NOMO-1 treated with DMSO at 0.1 percent for 48 hours (cell line): ENCODE results near the gene BRME1.

Source experiments
- DNase-seq: peaks from one replicate; lab custom pipeline; 2025; ENCODE audit not compliant: unreplicated experiment; lab: John Stamatoyannopoulos, UW

Gene BRME1

GRCh38 chr19:13888281-13888680 lies 17.6 kb downstream of the BRME1 start:
- no peak for DNase-seq

- no peak for DNase-seq
These were observed 18.4 kb downstream of the BRME1 start for GRCh38 chr19:13887517-13887916.

DNA sequence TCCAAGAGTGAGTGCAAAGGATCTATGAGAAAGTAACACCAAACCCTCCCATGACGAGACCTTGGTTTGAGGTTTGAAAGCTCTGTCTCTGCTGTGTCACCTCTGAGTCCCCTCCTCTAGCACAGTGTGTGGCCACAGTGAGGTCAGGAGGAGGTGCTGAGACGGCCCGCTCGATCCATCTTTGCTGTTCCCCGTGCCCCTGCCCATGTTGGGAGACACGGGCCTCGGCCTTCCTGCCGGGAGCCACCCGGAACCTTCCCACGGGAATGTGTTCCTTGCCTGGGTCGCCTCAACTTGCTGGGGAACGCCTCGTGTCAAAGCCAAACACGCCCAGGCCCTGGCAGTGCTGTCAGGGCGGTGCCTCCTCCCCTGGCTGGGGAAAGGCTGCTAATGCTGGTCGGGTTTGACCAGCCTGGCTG lies 18.9 kb downstream of the BRME1 start:
- DNase-seq: no peak

DNA sequence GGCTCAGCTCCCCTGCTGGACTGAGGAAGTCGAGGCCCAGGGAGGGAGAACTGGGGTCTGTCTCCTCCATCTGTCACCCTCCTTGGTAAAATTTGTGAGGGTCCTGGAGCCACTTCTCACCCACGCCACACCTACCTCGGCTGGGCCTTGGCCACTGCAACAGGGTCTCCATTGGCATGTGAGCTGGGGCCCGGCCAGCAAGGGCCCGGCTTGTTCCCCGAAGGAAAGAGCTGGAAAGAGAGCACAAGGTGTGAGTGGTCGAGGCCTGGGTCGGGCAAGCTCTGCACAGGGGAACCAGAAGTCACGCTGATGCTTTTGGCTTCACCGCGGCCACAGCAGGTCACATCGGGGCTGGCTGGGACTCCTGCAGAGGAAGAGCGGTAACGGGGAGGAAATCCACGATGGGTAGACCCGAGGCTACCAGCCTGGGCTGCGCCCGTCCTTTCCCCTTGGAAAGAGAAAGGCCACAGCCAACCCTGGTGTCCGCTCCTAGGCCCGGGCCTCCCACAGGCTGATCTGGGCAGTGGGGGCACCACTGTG lies 20.0 kb downstream of the BRME1 start:
- DNase-seq: no peak

DNA sequence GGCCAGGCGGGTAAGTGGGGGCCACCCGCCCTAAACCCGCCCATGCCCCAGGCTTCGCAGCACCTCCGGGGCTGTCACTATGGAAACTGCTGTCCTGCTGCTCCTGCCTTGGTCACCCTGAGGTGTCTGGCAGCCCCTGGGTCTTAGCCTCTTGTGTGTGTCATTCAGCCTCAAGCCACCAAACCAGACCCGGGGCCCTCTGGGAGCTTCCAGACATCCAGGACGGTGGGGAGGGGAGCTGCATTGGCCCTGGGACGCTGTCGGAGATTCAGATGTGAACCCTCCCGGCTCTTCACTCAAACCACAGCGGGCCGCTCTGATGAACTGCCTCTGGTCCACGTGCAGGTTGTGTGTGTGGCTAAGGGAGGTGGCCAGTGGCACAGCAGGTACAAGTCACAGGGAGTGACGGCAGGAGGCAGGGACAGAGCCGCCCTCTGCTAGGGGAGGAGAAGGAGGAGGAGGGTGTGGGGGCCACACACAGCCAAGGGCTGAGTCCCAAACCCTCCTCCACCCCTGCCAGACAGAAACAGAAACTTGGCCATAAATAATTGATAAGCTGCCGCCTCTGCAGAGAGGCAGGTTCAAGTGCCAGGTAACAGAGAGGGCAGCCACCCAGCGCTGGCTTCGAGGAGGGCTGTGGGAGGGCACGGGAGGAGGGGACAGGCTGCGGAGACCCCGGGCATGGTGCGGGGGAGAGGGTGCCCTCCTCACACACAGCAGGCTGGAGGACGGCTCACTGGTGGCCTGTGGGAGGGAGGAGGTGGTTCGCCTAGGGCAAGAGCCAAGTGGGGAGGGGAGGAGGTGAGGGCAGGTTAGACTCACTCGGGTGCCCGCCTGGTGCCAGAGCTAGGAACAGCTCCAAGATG lies 21.0 kb downstream of the BRME1 start:
- DNase-seq: no peak

DNA sequence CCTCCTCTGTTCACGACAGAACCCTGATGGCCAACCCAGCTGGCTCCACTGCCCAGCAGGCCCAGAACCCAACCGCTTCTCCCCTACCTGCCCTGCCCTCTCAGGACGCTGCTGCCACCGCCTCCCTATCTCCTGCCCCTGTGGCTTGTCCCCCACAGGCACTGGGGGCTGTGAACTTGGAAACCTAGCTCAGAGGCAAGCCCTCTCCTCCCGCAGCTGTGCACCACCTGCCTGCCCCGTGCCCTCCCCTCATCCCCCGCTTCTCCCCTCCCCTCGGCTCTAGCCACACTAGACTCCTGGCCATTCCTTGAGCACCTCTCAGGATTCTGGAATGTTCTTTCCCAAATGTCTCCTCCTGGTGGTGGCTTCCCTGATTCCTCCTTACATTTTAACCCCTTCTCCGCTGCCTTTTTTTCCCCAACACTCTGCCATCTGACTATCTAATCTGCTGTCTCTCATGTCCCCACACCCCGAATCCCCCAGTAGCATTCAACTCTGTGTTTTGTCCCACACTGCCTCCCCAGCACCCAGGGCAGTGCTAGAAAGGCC lies 22.3 kb downstream of the BRME1 start:
- DNase-seq: no peak

DNA sequence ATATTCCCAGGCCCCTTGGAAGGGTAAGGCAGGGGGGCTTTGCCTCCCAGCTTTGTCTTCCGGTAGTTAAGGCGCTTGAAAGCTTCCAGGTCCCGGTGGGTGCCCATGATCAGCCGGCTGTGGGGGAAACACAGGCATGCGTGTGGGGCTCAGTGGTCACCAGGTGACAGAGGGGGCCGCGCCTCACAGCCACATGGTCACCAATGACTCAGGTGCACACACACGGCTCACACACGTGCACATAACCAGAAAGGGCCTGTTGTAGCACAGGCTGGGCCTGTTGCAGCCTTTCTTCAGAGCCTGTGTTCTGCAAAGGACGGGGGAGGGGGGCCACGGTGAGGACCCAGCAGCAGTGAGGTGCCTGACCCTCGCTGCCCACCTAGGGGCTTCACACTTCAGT lies 23.1 kb downstream of the BRME1 start:
- no peak for DNase-seq

GRCh38 chr19:13882419-13882795 lies 23.5 kb downstream of the BRME1 start:
- DNase-seq: no peak

DNA sequence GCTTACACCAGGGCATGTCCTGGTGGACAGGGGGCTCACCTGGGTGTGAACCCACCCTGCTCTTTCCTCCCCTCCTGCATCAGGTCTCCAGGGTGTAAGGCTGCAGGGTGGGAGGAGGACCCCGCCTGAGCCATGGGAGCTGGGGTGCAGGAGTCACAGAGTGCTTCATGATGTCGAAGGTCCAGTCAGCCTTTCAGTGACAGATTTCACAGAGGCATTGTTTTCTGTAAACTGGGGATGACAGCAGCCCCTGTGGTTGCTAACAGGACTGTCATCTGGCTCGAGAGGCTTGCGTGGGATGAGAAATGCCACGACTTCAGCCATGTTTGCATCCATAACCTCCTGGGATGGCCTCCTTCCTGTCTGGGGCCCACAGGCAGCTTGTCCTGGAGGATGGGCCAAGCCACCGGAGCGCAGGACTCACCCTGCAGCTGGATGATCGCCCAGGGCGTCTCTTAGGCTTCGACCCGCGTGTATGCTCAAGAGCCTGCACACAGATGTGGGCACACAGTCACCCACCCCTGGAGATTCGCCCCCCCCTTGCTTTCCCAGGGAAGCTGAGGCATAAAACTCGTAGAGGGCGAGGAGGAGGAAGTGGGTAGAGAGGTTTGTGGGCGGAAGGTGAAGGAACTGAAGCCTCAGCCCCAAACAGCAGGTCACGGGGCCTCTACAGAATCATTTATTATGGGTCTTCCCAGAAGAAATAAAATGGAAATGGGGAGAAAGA lies 24.1 kb downstream of the BRME1 start:
- peak; percentile 41 for DNase-seq

- DNase-seq: no peak
These were observed 24.6 kb downstream of the BRME1 start for GRCh38 chr19:13881251-13881691.

DNA sequence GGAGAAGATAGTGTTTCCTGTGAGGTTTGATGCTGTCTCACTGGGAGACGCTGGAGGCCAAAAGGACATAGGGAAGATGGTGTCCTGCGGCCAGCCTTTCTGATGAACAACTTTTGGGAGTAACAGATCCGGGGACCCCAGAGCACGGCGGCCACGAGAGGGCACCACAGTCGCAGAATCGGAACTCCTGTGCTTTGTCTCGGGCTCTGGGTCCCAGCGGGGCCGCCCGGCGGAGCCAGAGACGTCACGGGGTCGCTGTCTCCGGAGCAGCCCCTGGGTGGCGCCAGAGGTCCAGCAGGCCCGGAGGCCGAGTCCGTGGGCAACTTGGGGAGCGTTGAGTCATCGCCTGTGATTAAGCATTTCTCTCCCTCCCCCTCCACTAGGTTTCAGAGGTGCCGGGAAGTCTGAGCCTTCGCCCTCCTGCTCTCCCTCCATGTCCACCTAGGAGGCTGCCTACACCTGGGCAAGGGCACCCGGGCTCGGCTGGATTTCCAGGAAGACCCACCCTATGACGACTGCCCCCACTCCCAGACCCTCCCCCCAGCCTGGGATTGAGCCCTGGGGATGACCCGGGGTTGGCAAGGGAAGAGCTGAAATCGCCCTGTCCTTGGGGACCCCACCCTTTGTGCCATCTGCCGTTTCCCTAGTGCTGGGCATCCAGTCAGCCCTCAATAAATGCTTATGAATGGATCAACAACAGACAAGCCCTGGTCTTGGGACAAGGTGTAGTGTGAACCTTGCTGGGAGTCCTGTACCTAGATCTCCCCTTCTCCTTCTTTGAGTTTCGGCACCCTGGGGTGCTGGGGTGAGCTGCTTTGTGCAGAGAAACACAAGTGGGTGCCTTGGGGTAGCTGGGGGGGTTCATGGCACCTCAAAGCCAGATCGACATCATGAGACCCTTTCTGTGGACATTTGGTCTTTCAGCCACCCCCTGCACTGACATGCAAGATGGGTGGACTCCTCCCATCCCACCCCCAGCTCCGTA lies 25.6 kb downstream of the BRME1 start:
- peak; percentile 95 for DNase-seq

DNA sequence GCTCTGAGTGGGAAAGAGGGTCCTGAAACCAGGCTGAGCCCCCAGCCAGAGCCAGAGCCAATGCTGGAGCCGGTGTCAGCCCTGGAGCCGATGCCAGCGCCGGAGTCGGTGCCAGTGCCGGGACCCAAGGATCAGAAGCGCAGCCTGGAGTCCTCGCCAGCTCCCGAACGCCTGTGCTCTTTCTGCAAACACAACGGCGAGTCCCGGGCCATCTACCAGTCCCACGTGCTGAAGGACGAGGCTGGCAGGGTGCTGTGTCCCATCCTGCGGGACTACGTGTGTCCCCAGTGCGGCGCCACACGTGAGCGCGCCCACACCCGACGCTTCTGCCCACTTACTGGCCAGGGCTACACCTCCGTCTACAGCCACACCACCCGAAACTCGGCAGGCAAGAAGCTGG lies 28.6 kb downstream of the BRME1 start:
- DNase-seq: no peak

DNA sequence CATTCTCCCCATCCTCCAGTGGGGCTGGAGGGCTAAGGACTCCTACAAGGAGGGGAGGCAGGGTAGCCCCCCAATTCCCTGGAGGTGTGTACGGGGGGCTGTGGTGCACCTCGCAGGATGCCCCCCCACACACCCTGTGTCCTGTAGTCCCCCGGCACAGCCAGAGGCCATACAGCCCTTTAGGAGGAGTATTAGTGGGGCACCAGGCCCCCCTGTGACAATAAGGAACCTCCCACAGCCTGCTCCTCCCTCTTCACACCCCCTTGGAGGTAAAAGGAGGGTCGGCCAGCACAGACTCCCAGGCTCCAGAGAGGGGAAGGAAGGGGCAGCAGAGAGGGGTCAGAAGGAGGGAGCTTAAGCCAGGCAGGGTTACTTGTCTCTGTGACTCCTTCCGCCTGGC lies 29.1 kb downstream of the BRME1 start, which contains the start of gene NANOS3:
NANOS3 (plus strand) TSS at position 301 of the 400 bp plus-strand sequence. CDS start 115 bp downstream, outside the sequence.
- no peak for DNase-seq

DNA sequence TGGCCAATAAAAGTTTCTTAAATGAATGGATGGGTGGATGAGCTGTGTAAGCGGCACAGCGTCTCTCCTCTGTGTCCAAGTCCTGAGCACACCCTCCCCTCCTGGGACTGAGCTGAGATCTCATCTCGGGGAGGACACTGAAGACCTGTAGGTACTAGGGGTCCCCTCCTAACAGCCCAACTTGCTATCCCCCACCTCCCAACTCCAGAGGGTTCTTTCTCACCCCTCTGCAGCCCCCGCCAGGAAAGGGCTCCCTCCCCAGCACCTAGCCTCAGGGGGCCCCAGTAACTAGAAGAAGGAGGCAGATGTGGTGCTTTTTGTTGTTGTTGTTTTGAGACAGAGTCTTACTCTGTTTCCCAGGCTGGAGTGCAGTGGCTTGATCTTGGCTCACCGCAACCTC lies 30.1 kb downstream of the BRME1 start:
- DNase-seq: no peak

DNA sequence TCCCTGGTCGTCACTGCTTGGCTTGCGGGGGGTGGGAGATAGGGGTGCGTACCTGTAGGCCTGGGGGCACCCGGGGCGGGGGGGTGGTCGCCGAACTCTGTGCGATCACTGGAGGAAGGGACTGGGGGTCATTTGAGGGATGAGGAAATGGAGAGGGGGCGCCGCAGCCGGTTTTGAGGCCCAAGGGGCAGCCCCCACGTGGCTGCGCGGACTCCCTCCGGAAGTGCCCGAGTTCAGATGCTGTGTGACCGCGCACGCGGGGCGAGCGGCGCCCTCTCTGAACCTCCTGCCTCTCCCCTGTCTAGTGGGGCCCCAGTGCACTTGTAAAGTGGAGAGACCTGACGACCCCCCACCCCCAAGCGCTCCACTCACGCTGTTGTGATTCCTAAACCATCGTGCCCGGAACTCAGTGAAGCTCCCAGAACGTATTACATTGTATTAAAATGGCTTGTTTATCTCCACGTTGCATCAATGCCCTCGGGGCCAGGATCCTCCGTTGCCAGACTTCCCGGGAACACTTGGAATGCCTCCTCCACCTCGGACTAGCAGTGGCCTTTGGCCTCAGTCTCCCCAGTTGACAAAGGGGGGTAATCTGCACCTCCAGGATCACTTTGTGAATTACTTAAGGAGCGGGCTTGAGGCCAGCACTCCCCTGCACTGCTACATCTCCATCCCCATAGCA lies 31.9 kb downstream of the BRME1 start:
- DNase-seq: no peak

- peak; percentile 48 for DNase-seq
These were observed 33.1 kb downstream of the BRME1 start for GRCh38 chr19:13872695-13873389.

GRCh38 chr19:13872339-13872694 lies 33.6 kb downstream of the BRME1 start:
- DNase-seq: no peak

DNA sequence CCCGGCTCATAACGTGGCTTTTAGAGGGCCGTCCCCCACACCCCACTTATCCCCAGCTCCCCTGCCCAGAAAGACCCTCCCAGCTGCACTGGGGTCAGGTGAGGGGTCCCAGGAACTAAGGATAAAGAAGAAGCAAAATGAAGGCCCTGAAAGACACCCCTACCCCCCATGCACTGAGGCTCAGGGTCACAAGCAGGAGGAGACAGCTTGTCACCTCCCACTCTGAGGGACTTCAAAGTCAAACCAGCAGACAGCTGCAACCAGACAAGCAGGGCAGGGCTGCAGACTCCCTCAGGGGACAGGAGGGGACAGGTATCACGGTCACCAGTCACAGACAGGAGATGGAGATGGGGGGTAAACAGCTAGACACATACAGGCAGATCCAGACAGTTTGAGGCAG lies 35.0 kb downstream of the BRME1 start:
- no peak for DNase-seq

GRCh38 chr19:13869281-13869680 lies 36.6 kb downstream of the BRME1 start:
- DNase-seq: no peak
